HG03045 (cell line): Measurements from ENCODE around the gene RNGTT.

ENCODE experiments used
- ATAC-seq: cut with Tn5 transposase; IDR thresholded peaks from one replicate; pipeline ENCODE4 v1.9.1; 2021; ENCODE audit warnings: mild to moderate bottlenecking, moderate library complexity; ENCODE audit not compliant: unreplicated experiment

Gene RNGTT

GRCh38 chr6:88566746-88567534, 396.5 kb downstream of the RNGTT start:
- ATAC-seq, result no peak

- no peak for ATAC-seq
Measured at GRCh38 chr6:88565836-88566235, 397.6 kb downstream of the RNGTT start.

GRCh38 chr6:88565409-88565811, 398.0 kb downstream of the RNGTT start:
- ATAC-seq, result no peak

DNA sequence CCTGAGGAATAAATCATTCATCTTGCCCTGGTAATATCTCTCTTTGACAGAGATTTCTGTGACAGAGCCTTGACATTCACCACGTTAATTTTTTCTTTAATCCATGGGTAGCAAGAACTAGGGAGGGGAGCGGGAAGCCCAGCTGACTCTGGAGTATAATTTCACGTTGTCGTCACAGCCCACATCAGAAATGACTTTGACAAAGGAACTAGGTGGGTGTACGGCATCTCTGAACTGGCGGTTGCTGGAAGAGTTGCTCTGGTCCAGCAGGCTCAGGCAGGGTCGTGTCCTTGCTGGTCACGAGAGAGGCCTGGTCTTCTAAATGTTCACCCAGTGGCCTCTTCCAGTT, 400.2 kb downstream of the RNGTT start:
- ATAC-seq, result no peak

GRCh38 chr6:88562353-88563276, 400.8 kb downstream of the RNGTT start:
- ATAC-seq, result no peak

DNA sequence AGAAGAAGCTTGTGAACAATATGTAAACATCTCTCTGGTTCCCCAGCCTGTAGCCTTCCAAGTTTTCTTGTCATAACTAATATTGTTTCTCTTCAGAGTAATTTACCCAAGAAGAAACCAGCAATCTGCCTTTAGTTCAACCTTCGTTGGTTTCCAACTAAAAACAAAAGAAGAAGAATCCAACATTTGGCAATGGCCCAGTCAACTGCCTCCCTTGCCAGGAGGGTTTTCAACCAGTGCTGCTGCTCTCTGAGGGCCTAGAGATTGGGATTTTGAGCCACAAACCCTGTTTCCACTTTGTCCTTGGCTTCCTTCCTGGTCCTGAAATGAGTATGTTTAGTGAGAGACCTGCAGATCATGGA, 401.5 kb downstream of the RNGTT start:
- no peak for ATAC-seq

DNA sequence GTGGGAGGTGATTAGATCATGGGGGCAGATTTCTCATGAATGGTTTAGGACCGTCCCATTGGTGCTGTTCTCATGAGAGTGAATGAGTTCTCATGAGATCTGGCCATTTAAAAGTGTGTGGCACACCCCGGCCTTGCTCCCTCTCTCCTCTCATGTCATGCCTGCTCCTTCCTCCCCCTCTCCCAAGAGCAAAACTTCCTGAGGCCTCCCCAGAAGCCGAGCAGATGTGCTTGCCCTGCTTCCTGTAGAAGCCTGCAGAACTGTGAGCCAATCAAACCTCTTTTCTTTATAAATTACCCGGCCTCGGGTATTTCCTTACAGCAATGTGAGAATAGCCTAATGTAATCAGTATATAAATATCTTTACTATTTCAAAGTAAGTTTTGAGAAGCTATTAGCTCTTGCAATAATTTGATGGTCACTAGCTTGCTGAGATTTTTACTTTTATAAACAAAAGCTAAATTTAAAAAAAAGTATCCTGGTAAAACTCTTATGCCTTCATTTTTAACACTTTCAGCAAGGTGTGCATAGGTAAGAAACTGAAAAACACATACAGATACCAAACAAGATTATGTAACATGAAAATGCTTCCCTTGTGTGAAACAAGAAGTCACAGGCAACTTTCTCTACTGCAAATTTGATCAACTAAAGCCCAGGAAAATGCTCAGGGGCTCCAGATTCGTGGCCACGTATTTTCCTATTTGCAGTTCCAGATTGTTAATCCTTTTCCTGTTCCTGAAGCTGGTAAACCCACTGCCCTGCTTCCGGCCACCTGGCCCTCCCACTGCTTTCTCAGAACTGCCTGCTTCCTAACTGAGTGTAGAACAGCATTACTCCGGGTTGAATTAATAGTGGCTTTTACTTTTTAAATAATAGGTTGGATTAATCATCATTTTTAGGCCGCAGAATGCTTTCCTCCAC, 402.1 kb downstream of the RNGTT start:
- no peak for ATAC-seq
